ENCODE data around the gene NAGPA.

Gene NAGPA

DNA sequence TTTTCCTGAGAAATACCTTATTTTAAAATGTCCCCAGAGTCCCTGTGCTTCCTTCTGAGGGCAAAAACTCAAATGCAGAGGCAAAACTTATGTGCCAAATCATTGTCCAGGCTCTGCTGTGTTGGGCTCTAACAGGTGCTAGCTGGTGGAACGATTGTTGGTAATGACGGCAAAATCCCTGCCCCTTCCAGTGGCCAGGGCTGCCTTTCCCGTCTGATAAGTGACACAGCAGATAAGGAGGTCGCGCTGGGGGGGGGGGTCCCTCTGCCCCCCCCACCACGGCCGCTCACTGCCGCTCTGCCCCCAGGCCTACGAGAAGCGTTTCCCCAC lies 46.5 kb downstream of the NAGPA start:
- ATAC-seq (ENCODE audit: low read depth) (no peak), DNase-seq (ENCODE audit: low spot score) (no peak)
- H3K4me3 ChIP-seq (ENCODE audit: severe bottlenecking): no peak overlapping the region
- H3K27ac ChIP-seq (ENCODE audit: poor library complexity, severe bottlenecking): no peak overlapping the region
- no peaks in the 10 kb centered on the region for H3K36me3 ChIP-seq (ENCODE audit: low read depth)
- peaks cover 26% of the 10 kb centered on the region for H3K27me3 ChIP-seq (ENCODE audit: insufficient read depth, poor library complexity, severe bottlenecking)
- no peaks in the 10 kb centered on the region for H3K9me3 ChIP-seq (ENCODE audit: severe bottlenecking)
- no peaks in the 10 kb centered on the region for H3K4me1 ChIP-seq (ENCODE audit: insufficient read depth, poor library complexity, severe bottlenecking)
- no peak for TF ChIP-seq CTCF (IDR thresholded peaks at IDR 0.05; ENCODE audit: poor library complexity, severe bottlenecking)

DNA sequence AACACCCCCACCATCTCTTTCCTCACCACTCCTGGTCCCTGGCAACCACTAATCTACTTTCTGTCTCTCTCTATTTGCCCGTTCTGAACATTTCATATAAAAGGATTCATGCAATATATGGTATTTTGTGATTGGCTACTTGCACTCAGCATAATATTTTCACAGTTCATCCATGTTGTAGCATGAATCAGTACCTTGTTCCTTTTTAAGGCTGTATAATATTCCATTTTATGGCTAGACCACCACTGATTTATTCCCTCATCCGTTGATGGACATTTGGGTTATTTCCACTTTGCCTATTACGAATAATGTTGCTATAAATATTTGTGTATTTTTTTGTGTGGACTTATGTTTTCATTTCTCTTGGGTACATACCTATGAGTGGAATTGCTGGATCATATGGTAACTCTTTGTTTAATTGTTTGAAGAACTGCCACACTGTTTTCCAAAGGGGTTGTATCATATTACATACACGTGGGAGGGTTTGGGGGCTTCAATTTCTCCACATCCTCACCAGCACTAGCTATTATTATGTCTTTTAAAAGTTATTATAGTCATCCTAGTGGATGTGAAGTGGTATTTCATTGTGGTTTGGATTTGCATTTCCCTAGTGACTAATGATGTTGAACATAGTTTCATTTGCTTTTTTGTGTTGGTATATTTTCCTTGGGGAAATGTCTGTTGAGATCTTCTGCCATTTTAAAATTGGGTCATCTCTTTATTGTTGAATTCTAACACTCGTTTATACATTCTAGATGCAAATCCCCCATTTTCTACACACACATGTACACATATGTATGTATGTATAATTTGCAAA lies 49.4 kb downstream of the NAGPA start:
- DNase-seq (ENCODE audit: low spot score) (no peak), ATAC-seq (ENCODE audit: low read depth) (no peak)
- Histone ChIP-seq H3K4me1 (ENCODE audit: insufficient read depth, poor library complexity, severe bottlenecking) (no peaks in the 10 kb centered on the region), H3K27ac (ENCODE audit: poor library complexity, severe bottlenecking) (no peak overlapping the region), H3K36me3 (ENCODE audit: low read depth) (no peaks in the 10 kb centered on the region), H3K27me3 (ENCODE audit: insufficient read depth, poor library complexity, severe bottlenecking) (peaks cover 26% of the 10 kb centered on the region), H3K9me3 (ENCODE audit: severe bottlenecking) (no peaks in the 10 kb centered on the region), H3K4me3 (ENCODE audit: severe bottlenecking) (no peak overlapping the region)
- no peak for TF ChIP-seq CTCF (IDR thresholded peaks at IDR 0.05; ENCODE audit: poor library complexity, severe bottlenecking)

GRCh38 chr16:4982056-4982867 lies 51.5 kb downstream of the NAGPA start:
- H3K4me1 ChIP-seq (ENCODE audit: insufficient read depth, poor library complexity, severe bottlenecking): no peaks in the 10 kb centered on the region
- peaks cover 11% of the 10 kb centered on the region for H3K27me3 ChIP-seq (ENCODE audit: insufficient read depth, poor library complexity, severe bottlenecking)
- H3K36me3 ChIP-seq (ENCODE audit: low read depth): no peaks in the 10 kb centered on the region
- ATAC-seq (ENCODE audit: low read depth) (no peak), DNase-seq (ENCODE audit: low spot score) (no peak)
- H3K4me3 ChIP-seq (ENCODE audit: severe bottlenecking): no peak overlapping the region
- no peak overlapping the region for H3K27ac ChIP-seq (ENCODE audit: poor library complexity, severe bottlenecking)
- TF ChIP-seq CTCF (IDR thresholded peaks at IDR 0.05; ENCODE audit: poor library complexity, severe bottlenecking): no peak
- H3K9me3 ChIP-seq (ENCODE audit: severe bottlenecking): no peaks in the 10 kb centered on the region

DNA sequence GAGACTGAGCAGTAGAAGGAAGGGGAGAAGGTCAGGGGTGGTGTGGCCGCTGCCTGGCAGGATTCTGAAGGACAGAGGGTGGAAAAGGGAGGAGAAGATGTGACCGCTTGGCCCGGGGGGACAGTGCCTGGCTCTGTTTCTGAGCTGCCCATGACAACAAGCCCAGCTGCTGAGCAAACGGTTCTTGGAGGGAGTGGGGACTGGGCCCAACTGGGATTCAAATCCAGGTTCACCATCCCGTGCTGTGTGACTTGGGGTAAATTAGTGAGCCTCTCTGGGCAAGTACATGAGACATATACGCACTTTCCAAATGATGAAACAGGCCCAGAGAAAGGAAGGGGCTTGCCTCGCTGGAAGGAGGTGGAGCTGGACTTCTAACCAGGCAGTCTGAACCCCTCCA lies 52.3 kb downstream of the NAGPA start:
- Histone ChIP-seq H3K9me3 (ENCODE audit: severe bottlenecking) (no peaks in the 10 kb centered on the region), H3K4me1 (ENCODE audit: insufficient read depth, poor library complexity, severe bottlenecking) (no peaks in the 10 kb centered on the region), H3K4me3 (ENCODE audit: severe bottlenecking) (no peak overlapping the region), H3K27ac (ENCODE audit: poor library complexity, severe bottlenecking) (no peak overlapping the region), H3K36me3 (ENCODE audit: low read depth) (no peaks in the 10 kb centered on the region), H3K27me3 (ENCODE audit: insufficient read depth, poor library complexity, severe bottlenecking) (peaks cover 3% of the 10 kb centered on the region)
- ATAC-seq (ENCODE audit: low read depth) (no peak), DNase-seq (ENCODE audit: low spot score) (no peak)
- no peak for TF ChIP-seq CTCF (IDR thresholded peaks at IDR 0.05; ENCODE audit: poor library complexity, severe bottlenecking)

- DNase-seq (ENCODE audit: low spot score) (no peak), ATAC-seq (ENCODE audit: low read depth) (no peak)
- TF ChIP-seq CTCF (IDR thresholded peaks at IDR 0.05; ENCODE audit: poor library complexity, severe bottlenecking): no peak
- Histone ChIP-seq H3K9me3 (ENCODE audit: severe bottlenecking) (no peaks in the 10 kb centered on the region), H3K27ac (ENCODE audit: poor library complexity, severe bottlenecking) (no peak overlapping the region), H3K27me3 (ENCODE audit: insufficient read depth, poor library complexity, severe bottlenecking) (no peaks in the 10 kb centered on the region), H3K4me3 (ENCODE audit: severe bottlenecking) (no peak overlapping the region), H3K4me1 (ENCODE audit: insufficient read depth, poor library complexity, severe bottlenecking) (no peaks in the 10 kb centered on the region), H3K36me3 (ENCODE audit: low read depth) (no peaks in the 10 kb centered on the region)
These were observed 53.0 kb downstream of the NAGPA start for GRCh38 chr16:4980691-4981090.

All from RWPE2 (cell line).